ENCODE results near the gene POU6F2. TPM values are rescaled to one million over a fixed set of nuclear protein-coding genes. Genes with fewer than 3 reads are reported as not detected.

The POU6F2 gene
- total RNA-seq, 4 donors from 2014 or later, result 0.31 to 0.66 TPM; not detected in 2

DNA sequence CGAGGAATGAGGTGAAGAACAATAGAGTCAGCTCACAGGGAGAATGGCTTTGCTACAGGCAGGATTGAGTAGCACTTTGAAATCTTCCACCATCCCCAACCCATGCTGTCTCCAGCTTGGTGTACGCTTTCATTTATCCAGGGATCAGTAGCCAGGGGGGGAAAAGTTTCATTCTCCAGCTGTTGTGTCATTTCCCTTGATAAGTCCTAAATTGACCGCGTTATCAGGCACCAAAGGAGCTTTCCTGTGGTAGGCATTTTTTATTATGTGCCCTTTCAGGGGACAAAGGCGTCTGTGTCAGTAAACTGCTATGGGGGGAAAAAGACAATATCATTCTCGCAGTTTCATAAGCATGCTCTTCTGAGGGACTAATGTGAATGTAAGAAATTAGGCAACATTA lies 481.9 kb downstream of the POU6F2 start:
- TF ChIP-seq EP300 (IDR thresholded peaks at IDR 0.05), result no peak
- TF ChIP-seq POLR2A (IDR thresholded peaks at IDR 0.05), result no peak
- no peak for TF ChIP-seq POLR2AphosphoS5 (IDR thresholded peaks at IDR 0.05)
- TF ChIP-seq, protein P1, sequence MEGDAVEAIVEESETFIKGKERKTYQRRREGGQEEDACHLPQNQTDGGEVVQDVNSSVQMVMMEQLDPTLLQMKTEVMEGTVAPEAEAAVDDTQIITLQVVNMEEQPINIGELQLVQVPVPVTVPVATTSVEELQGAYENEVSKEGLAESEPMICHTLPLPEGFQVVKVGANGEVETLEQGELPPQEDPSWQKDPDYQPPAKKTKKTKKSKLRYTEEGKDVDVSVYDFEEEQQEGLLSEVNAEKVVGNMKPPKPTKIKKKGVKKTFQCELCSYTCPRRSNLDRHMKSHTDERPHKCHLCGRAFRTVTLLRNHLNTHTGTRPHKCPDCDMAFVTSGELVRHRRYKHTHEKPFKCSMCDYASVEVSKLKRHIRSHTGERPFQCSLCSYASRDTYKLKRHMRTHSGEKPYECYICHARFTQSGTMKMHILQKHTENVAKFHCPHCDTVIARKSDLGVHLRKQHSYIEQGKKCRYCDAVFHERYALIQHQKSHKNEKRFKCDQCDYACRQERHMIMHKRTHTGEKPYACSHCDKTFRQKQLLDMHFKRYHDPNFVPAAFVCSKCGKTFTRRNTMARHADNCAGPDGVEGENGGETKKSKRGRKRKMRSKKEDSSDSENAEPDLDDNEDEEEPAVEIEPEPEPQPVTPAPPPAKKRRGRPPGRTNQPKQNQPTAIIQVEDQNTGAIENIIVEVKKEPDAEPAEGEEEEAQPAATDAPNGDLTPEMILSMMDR (IDR thresholded peaks at IDR 0.05), result no peak
- H3K27me3 ChIP-seq, result peaks cover 6% of the 10 kb centered on the region
- H3K9me3 ChIP-seq, result no peaks in the 10 kb centered on the region
- H3K4me1 ChIP-seq, result peaks cover 0 to under 1% (median 0%) of the 10 kb centered on the region in 3 donors
- no peak overlapping the region for H3K27ac ChIP-seq
- H3K4me3 ChIP-seq, result no peak overlapping the region
- ATAC-seq, result no peak
- H3K36me3 ChIP-seq, result no peaks in the 10 kb centered on the region
- 53 to 81% methylated on average over 3 to 6 of the region's 6 CpGs for WGBS, 2 donors (ENCODE audit: low coverage in 1 of 2)

GRCh38 chr7:39460486-39460885 lies 482.8 kb downstream of the POU6F2 start:
- WGBS, 2 donors (ENCODE audit: low coverage in 1 of 2), result 87 to 91% methylated on average over 14 to 18 of the region's 20 CpGs
- H3K4me3 ChIP-seq, result no peak overlapping the region
- H3K9me3 ChIP-seq, result no peaks in the 10 kb centered on the region
- H3K27me3 ChIP-seq, result peaks cover 11% of the 10 kb centered on the region
- peaks cover 0 to 6% (median 0%) of the 10 kb centered on the region in 3 donors for H3K4me1 ChIP-seq
- H3K27ac ChIP-seq, result no peak overlapping the region
- TF ChIP-seq, protein P1 (IDR thresholded peaks at IDR 0.05), result no peak
- no peak for TF ChIP-seq POLR2AphosphoS5 (IDR thresholded peaks at IDR 0.05)
- no peaks in the 10 kb centered on the region for H3K36me3 ChIP-seq
- no peak for ATAC-seq

DNA sequence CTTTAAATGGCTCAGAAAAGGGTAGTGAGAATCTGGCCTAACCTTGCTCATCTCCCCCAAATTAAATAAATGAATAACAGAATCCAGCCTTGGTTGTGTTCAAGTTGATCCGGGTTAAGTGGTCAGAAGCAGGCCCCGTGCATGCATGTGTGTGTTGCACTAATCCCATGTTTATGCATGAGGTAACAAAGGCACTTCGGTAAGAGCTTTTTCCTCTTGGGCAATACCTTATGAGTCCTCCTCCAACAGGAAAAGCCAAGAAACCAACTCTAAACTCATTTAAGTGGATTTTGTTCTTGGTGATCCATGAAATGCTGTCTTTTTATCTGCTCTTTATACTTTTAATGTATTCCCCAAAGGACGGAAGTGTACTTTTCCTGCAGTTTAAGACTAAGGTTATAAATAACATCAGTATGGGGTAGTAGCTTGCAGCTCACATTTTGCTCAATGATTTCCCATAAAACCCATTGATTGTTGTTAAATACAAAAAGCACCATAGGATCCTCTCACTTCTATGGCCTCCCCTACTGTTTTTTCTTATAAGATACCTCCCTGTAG lies 483.6 kb downstream of the POU6F2 start:
- H3K4me3 ChIP-seq, result no peak overlapping the region
- no peak for ATAC-seq
- no peak overlapping the region for H3K27ac ChIP-seq
- peaks cover 19% of the 10 kb centered on the region for H3K27me3 ChIP-seq
- TF ChIP-seq POLR2A (IDR thresholded peaks at IDR 0.05) (no peak), EP300 (IDR thresholded peaks at IDR 0.05) (no peak), POLR2AphosphoS5 (IDR thresholded peaks at IDR 0.05) (no peak)
- TF ChIP-seq, protein P1 (IDR thresholded peaks at IDR 0.05), result no peak
- WGBS, 2 donors (ENCODE audit: low coverage in 1 of 2), result 60 to 71% methylated on average over 4 of the region's 4 CpGs
- peaks cover 0 to 6% (median 0%) of the 10 kb centered on the region in 3 donors for H3K4me1 ChIP-seq
- H3K36me3 ChIP-seq, result no peaks in the 10 kb centered on the region
- H3K9me3 ChIP-seq, result no peaks in the 10 kb centered on the region

GRCh38 chr7:39463252-39463651 lies 485.5 kb downstream of the POU6F2 start:
- H3K9me3 ChIP-seq, result no peaks in the 10 kb centered on the region
- no peak overlapping the region for H3K27ac ChIP-seq
- no peak overlapping the region for H3K4me3 ChIP-seq
- peaks cover 0 to 6% (median 0%) of the 10 kb centered on the region in 3 donors for H3K4me1 ChIP-seq
- TF ChIP-seq, protein P1 (IDR thresholded peaks at IDR 0.05), result no peak
- TF ChIP-seq EP300 (IDR thresholded peaks at IDR 0.05), result no peak
- TF ChIP-seq POLR2A (IDR thresholded peaks at IDR 0.05), result no peak
- TF ChIP-seq POLR2AphosphoS5 (IDR thresholded peaks at IDR 0.05), result no peak
- H3K27me3 ChIP-seq, result peaks cover 26% of the 10 kb centered on the region
- WGBS, 2 donors (ENCODE audit: low coverage in 1 of 2), result 95% methylated on average over 3 of the region's 3 CpGs
- no peak for ATAC-seq
- H3K36me3 ChIP-seq, result no peaks in the 10 kb centered on the region

GRCh38 chr7:39464350-39465054 lies 486.8 kb downstream of the POU6F2 start:
- no peak for TF ChIP-seq POLR2AphosphoS5 (IDR thresholded peaks at IDR 0.05)
- Histone ChIP-seq H3K4me1 (peaks cover 0 to 6% (median 0%) of the 10 kb centered on the region in 3 donors), H3K4me3 (no peak overlapping the region), H3K9me3 (no peaks in the 10 kb centered on the region), H3K27me3 (peaks cover 32% of the 10 kb centered on the region), H3K27ac (no peak overlapping the region), H3K36me3 (no peaks in the 10 kb centered on the region)
- ATAC-seq, result no peak
- 70 to 78% methylated on average over 12 of the region's 16 CpGs for WGBS, 2 donors (ENCODE audit: low coverage in 1 of 2)
